WTC11 (cell line): ENCODE measurements around the gene TMEM190. TPM values are rescaled to one million over a fixed set of nuclear protein-coding genes. Genes with fewer than 3 reads are reported as not detected.
"Not testable (repeated sequence)": the region's sequence is repeated elsewhere in the genome, so short reads cannot be mapped to it uniquely, and the experiment has no call there.

Experiments used
- ATAC-seq: fragments of 200-7000 bp; cut with Tn5 transposase; 2 replicates; pipeline ENCODE4 v1.10.0; 2021; ENCODE audit warnings: mild to moderate bottlenecking, moderate library complexity
- CTCF ChIA-PET: fragments of 300-600 bp; sonication (Branson Sonifier 250); formaldehyde crosslinking; loops from one replicate; lab custom pipeline; 2021; ENCODE audit warnings: antibody characterized with exemption; lab: Charles Lee
- POLR2A ChIA-PET: fragments of 350-600 bp; sonication (Branson Sonifier 250); formaldehyde crosslinking; loops from one replicate; lab custom pipeline; 2021; ENCODE audit warnings: antibody characterized with exemption; lab: Charles Lee
- DNase-seq: peaks from one replicate; pipeline ENCODE4 v3.0.0; 2021; ENCODE audit warnings: low spot score
- H3K27ac Mint-ChIP-seq: 2 replicates; pipeline ENCODE4 v1.8.0; 2021; ENCODE audit warnings: mixed read lengths
- H3K27me3 Mint-ChIP-seq: 2 replicates; pipeline ENCODE4 v1.8.0; 2021; ENCODE audit warnings: low read depth, mild to moderate bottlenecking, moderate library complexity, mixed read lengths
- H3K36me3 Mint-ChIP-seq: 2 replicates; pipeline ENCODE4 v1.8.0; 2021; ENCODE audit warnings: mixed read lengths
- H3K4me1 Mint-ChIP-seq: 2 replicates; pipeline ENCODE4 v1.8.0; 2022; ENCODE audit warnings: mixed read lengths
- H3K4me3 Mint-ChIP-seq: 2 replicates; pipeline ENCODE4 v1.8.0; 2021; ENCODE audit warnings: mild to moderate bottlenecking, moderate library complexity, mixed read lengths
- H3K9me3 Mint-ChIP-seq: 2 replicates; pipeline ENCODE4 v1.8.0; 2021; ENCODE audit warnings: mixed read lengths
- ESRRA ChIP-seq: sonication (generic); formaldehyde crosslinking; IDR thresholded peaks from 2 replicates; pipeline ENCODE4 v1.8.1; 2022; ENCODE audit warnings: mild to moderate bottlenecking, missing genetic modification reagents, borderline replicate concordance
- FOXK1 ChIP-seq: sonication (generic); formaldehyde crosslinking; IDR thresholded peaks from 2 replicates; pipeline ENCODE4 v1.8.0; 2022; ENCODE audit warnings: mild to moderate bottlenecking, moderate library complexity, missing genetic modification reagents
- GTF2I ChIP-seq: fragments of 250-450 bp; sonication (Bioruptor Pico); conservative IDR thresholded peaks from 2 replicates; pipeline ENCODE4 v1.4.0; 2021; ENCODE audit warnings: mild to moderate bottlenecking
- JUN ChIP-seq: sonication (generic); formaldehyde crosslinking; IDR thresholded peaks from 2 replicates; pipeline ENCODE4 v1.8.0; 2023; ENCODE audit warnings: mild to moderate bottlenecking, missing genetic modification reagents
- MXD4 ChIP-seq: fragments of 250-450 bp; sonication (Bioruptor Pico); IDR thresholded peaks from 2 replicates; pipeline ENCODE4 v1.8.0; 2021; ENCODE audit warnings: mild to moderate bottlenecking, moderate library complexity, borderline replicate concordance
- NFATC4 ChIP-seq: fragments of 250-450 bp; sonication (Bioruptor Pico); IDR thresholded peaks from 2 replicates; pipeline ENCODE4 v1.9.0; 2021; ENCODE audit warnings: mild to moderate bottlenecking
- NFE2L1 ChIP-seq: sonication (generic); formaldehyde crosslinking; IDR thresholded peaks from 2 replicates; pipeline ENCODE4 v1.8.1; 2023; ENCODE audit warnings: missing genetic modification reagents
- NR1H2 ChIP-seq: sonication (generic); formaldehyde crosslinking; IDR thresholded peaks from 2 replicates; pipeline ENCODE4 v1.9.0; 2021; ENCODE audit warnings: mild to moderate bottlenecking, moderate library complexity, missing genetic modification reagents
- TEAD1 ChIP-seq: sonication (generic); formaldehyde crosslinking; IDR thresholded peaks from 2 replicates; pipeline ENCODE4 v1.8.0; 2022; ENCODE audit warnings: mild to moderate bottlenecking, missing genetic modification reagents
- ZNF121 ChIP-seq: sonication (generic); formaldehyde crosslinking; IDR thresholded peaks from 2 replicates; pipeline ENCODE4 v1.8.0; 2023; ENCODE audit warnings: missing genetic modification reagents
- ZNF416 ChIP-seq: fragments of 250-450 bp; sonication (Bioruptor Pico); IDR thresholded peaks from 2 replicates; pipeline ENCODE4 v1.9.0; 2021; ENCODE audit warnings: mild to moderate bottlenecking, inconsistent platforms
- total RNA-seq: library from RNA; stranded (reverse); gene quantifications from 3 replicates; pipeline ENCODE4 v1.2.3, GENCODE V29; 2021
- TF ChIP-seq, protein P1 (sequence below): fragments of 250-450 bp; sonication (Bioruptor Pico); IDR thresholded peaks from 2 replicates; pipeline ENCODE4 v1.9.0; 2021; ENCODE audit warnings: mild to moderate bottlenecking
- TF ChIP-seq, protein P2 (sequence below): sonication (generic); formaldehyde crosslinking; IDR thresholded peaks from 2 replicates; pipeline ENCODE4 v1.8.1; 2023; ENCODE audit warnings: mild to moderate bottlenecking, missing genetic modification reagents, moderate library complexity
- TF ChIP-seq, protein P3 (sequence below): sonication (generic); formaldehyde crosslinking; IDR thresholded peaks from 2 replicates; pipeline ENCODE4 v1.8.0; 2023; ENCODE audit warnings: missing genetic modification reagents
- TF ChIP-seq, protein P4 (sequence below): fragments of 250-450 bp; sonication (Bioruptor Pico); IDR thresholded peaks from 2 replicates; pipeline ENCODE4 v1.8.0; 2021; ENCODE audit warnings: mild to moderate bottlenecking
- TF ChIP-seq, protein P5 (sequence below): sonication (generic); formaldehyde crosslinking; IDR thresholded peaks from 2 replicates; pipeline ENCODE4 v1.8.0; 2022; ENCODE audit warnings: mild to moderate bottlenecking, missing genetic modification reagents
- TF ChIP-seq, protein P6 (sequence below): sonication (generic); formaldehyde crosslinking; IDR thresholded peaks from 2 replicates; pipeline ENCODE4 v1.8.1; 2022; ENCODE audit warnings: low read depth, mild to moderate bottlenecking, moderate library complexity, missing genetic modification reagents, borderline replicate concordance
- TF ChIP-seq, protein P7 (sequence below): sonication (generic); formaldehyde crosslinking; IDR thresholded peaks from 2 replicates; pipeline ENCODE4 v1.8.1; 2023; ENCODE audit warnings: mild to moderate bottlenecking, missing genetic modification reagents, moderate library complexity

Gene TMEM190
- total RNA-seq, 1 experiment from 2014 or later, result 0.33 TPM

DNA sequence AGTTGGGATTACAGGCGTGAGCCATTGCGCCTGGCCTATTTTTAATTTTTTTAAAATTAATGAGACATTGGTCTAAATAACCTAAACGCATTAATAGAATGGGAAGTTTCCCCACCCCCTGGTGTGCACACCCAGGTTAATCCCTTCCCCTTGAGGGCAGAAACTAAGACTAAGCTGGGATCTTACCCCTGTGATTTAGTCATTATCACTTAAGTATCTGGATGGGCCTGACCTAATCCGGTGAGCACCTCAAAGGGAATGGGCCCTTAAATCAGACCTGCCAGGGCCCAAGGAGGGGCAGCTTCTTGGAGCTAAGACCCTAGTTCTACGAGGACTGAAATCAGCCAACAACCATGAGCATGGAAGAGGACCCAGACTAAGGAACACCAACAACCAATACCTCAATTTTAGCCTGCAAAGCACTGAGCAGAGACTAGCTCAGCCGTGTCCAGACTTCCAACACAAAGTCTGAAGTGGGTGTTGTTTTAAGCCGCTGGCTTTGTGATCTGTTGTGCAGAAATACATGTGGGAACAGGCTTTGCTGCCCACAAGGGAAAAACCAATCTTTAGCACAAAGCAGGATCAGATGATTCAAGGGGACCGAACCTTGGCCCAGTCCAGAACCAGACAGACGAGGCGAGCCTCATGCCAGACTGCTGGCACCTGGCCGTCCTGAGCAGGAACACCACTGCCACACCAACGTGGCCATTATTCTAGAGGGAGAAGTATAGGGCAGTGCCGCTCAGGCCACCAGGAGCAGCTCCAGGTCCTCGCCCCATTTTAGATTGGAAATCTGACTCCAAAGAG lies 23.9 kb downstream of the TMEM190 start:
- peaks cover 37% of the 10 kb centered on the region for H3K36me3 Mint-ChIP-seq
- CTCF ChIA-PET, result interaction anchor here (0.6 to 1.6 kb wide), 3 partner anchors 61 to 235 kb away, joined by 3 read pairs; partner anchors contain the start of genes DNAAF3 and ISOC2
- H3K27me3 Mint-ChIP-seq, result peaks cover 5% of the 10 kb centered on the region
- no peaks in the 10 kb centered on the region for H3K9me3 Mint-ChIP-seq
- H3K4me3 Mint-ChIP-seq, result no peak overlapping the region
- ATAC-seq, result peak; percentile 9; the same call in 1 of the 2 replicates
- POLR2A ChIA-PET, result interaction anchor here (1.0 to 1.3 kb wide), 5 partner anchors 11 to 149 kb away, joined by 3 to 5 read pairs (median 4); partner anchors contain the start of genes KMT5C and TMEM238
- DNase-seq, result no peak
- H3K27ac Mint-ChIP-seq, result peak overlapping the region; percentile 92
- peaks cover 22% of the 10 kb centered on the region for H3K4me1 Mint-ChIP-seq
- TF ChIP-seq ZNF121 (CRISPR knock-in tag), result peak; percentile 79
- TF ChIP-seq, protein P1, sequence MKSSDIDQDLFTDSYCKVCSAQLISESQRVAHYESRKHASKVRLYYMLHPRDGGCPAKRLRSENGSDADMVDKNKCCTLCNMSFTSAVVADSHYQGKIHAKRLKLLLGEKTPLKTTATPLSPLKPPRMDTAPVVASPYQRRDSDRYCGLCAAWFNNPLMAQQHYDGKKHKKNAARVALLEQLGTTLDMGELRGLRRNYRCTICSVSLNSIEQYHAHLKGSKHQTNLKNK, result no peak
- peak; percentile 44; the same call in 1 of the 2 replicates for TF ChIP-seq GTF2I (CRISPR knock-in tag)
- TF ChIP-seq, protein P2, sequence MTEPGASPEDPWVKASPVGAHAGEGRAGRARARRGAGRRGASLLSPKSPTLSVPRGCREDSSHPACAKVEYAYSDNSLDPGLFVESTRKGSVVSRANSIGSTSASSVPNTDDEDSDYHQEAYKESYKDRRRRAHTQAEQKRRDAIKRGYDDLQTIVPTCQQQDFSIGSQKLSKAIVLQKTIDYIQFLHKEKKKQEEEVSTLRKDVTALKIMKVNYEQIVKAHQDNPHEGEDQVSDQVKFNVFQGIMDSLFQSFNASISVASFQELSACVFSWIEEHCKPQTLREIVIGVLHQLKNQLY (CRISPR knock-in tag), result no peak

DNA sequence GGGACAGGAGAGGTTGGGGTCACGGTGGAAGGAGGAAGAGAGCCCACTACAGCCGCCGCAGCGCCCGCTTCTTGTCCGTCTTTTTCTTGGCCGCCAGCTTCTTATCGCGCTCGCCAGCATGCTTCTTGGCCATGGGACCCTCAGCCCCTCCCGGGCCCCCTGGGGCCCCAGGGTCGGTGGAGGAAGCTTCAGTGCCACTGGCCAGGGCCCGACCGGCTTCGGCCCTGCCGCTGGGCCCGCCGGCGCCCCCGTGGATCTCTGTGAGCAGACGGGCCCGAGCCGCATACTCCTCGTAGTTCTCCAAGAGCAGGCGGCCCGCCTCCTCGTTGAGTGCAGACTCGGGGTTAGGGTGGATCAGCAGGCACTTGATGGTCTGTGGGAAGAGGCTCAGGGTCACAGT lies 24.8 kb downstream of the TMEM190 start:
- H3K27me3 Mint-ChIP-seq, POLR2A ChIA-PET, H3K27ac Mint-ChIP-seq, ATAC-seq, DNase-seq, H3K4me3 Mint-ChIP-seq, H3K9me3 Mint-ChIP-seq: not testable (repeated sequence)
- Mint-ChIP-seq H3K36me3 (peaks cover 46% of the 10 kb centered on the region), H3K4me1 (peaks cover 31% of the 10 kb centered on the region)
- CTCF ChIA-PET, result interaction anchor here (1.1 to 1.6 kb wide), 2 partner anchors 62 to 235 kb away, joined by 3 read pairs; partner anchors contain the start of gene DNAAF3

DNA sequence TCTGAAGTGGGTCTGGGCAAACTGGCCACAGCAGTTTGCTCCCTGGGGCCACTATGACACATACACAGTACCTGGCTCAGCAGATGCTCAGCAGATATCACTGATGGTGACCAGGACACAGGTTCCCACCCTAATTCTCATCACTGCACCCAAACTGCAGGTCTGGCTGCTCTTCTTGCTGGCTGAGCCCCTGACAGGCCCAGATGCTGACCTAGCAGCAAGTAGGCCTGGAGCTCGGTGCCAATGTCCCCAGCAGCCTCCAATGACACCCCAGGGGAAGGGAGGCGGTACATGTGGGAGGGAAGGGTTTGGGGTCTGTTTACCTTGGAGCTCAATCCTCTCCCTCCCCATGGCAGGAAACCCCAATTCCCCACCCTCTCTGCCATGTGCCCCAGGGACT lies 25.9 kb downstream of the TMEM190 start:
- H3K9me3 Mint-ChIP-seq, result no peaks in the 10 kb centered on the region
- 0 out of 2 replicates have a peak overlapping the region, but pooled peaks have one; percentile 85 for H3K27ac Mint-ChIP-seq
- no peak for ATAC-seq
- POLR2A ChIA-PET, result no interaction called here
- CTCF ChIA-PET, result interaction anchor here (0.8 to 1.2 kb wide), 2 partner anchors 16 to 251 kb away, joined by 3 read pairs; no protein-coding TSS in a partner anchor
- H3K4me1 Mint-ChIP-seq, result peaks cover 35% of the 10 kb centered on the region
- H3K27me3 Mint-ChIP-seq, result no peaks in the 10 kb centered on the region; the same call in 1 of the 2 replicates
- no peak for DNase-seq
- peaks cover 51% of the 10 kb centered on the region for H3K36me3 Mint-ChIP-seq
- TF ChIP-seq NFATC4 (CRISPR knock-in tag) (no peak), NFE2L1 (no peak), NR1H2 (no peak), MXD4 (CRISPR knock-in tag) (no peak), FOXK1 (CRISPR knock-in tag) (no peak), ZNF416 (CRISPR knock-in tag) (no peak), TEAD1 (CRISPR knock-in tag) (no peak), ESRRA (CRISPR knock-in tag) (no peak), JUN (CRISPR knock-in tag) (no peak)
- TF ChIP-seq, protein P1, result no peak
- TF ChIP-seq, protein P3, sequence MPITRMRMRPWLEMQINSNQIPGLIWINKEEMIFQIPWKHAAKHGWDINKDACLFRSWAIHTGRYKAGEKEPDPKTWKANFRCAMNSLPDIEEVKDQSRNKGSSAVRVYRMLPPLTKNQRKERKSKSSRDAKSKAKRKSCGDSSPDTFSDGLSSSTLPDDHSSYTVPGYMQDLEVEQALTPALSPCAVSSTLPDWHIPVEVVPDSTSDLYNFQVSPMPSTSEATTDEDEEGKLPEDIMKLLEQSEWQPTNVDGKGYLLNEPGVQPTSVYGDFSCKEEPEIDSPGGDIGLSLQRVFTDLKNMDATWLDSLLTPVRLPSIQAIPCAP (CRISPR knock-in tag), result no peak
- TF ChIP-seq, protein P4, sequence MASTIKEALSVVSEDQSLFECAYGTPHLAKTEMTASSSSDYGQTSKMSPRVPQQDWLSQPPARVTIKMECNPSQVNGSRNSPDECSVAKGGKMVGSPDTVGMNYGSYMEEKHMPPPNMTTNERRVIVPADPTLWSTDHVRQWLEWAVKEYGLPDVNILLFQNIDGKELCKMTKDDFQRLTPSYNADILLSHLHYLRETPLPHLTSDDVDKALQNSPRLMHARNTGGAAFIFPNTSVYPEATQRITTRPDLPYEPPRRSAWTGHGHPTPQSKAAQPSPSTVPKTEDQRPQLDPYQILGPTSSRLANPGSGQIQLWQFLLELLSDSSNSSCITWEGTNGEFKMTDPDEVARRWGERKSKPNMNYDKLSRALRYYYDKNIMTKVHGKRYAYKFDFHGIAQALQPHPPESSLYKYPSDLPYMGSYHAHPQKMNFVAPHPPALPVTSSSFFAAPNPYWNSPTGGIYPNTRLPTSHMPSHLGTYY, result no peak
- TF ChIP-seq, protein P5, sequence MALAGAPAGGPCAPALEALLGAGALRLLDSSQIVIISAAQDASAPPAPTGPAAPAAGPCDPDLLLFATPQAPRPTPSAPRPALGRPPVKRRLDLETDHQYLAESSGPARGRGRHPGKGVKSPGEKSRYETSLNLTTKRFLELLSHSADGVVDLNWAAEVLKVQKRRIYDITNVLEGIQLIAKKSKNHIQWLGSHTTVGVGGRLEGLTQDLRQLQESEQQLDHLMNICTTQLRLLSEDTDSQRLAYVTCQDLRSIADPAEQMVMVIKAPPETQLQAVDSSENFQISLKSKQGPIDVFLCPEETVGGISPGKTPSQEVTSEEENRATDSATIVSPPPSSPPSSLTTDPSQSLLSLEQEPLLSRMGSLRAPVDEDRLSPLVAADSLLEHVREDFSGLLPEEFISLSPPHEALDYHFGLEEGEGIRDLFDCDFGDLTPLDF, result no peak
- TF ChIP-seq, protein P6, sequence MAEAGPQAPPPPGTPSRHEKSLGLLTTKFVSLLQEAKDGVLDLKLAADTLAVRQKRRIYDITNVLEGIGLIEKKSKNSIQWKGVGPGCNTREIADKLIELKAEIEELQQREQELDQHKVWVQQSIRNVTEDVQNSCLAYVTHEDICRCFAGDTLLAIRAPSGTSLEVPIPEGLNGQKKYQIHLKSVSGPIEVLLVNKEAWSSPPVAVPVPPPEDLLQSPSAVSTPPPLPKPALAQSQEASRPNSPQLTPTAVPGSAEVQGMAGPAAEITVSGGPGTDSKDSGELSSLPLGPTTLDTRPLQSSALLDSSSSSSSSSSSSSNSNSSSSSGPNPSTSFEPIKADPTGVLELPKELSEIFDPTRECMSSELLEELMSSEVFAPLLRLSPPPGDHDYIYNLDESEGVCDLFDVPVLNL (CRISPR knock-in tag), result no peak
- TF ChIP-seq, protein P7, sequence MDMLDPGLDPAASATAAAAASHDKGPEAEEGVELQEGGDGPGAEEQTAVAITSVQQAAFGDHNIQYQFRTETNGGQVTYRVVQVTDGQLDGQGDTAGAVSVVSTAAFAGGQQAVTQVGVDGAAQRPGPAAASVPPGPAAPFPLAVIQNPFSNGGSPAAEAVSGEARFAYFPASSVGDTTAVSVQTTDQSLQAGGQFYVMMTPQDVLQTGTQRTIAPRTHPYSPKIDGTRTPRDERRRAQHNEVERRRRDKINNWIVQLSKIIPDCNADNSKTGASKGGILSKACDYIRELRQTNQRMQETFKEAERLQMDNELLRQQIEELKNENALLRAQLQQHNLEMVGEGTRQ (CRISPR knock-in tag), result no peak
- H3K4me3 Mint-ChIP-seq, result no peak overlapping the region
